Measurements from ENCODE around the gene PHACTR3.

DNA sequence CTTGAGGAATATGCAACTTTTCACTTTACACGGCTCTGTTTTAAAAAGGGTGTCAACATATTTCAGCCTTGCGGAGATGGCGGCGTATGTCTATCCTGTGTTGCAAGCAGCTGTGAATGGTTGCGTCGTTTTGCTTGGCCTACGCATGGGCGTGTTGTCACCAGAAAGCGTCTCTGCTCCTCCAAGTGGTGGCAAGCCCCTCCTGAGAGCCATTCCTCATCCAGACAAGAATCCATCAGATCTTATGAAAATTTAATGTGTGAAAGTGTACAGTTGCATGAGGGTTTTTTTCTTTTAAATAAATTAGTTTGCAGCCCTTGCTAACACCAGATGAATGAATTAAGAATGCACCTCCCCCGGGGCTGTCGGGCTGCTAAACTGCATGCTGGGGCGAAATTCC is 114.4 kb downstream of the PHACTR3 start:
- TF ChIP-seq, protein P1, sequence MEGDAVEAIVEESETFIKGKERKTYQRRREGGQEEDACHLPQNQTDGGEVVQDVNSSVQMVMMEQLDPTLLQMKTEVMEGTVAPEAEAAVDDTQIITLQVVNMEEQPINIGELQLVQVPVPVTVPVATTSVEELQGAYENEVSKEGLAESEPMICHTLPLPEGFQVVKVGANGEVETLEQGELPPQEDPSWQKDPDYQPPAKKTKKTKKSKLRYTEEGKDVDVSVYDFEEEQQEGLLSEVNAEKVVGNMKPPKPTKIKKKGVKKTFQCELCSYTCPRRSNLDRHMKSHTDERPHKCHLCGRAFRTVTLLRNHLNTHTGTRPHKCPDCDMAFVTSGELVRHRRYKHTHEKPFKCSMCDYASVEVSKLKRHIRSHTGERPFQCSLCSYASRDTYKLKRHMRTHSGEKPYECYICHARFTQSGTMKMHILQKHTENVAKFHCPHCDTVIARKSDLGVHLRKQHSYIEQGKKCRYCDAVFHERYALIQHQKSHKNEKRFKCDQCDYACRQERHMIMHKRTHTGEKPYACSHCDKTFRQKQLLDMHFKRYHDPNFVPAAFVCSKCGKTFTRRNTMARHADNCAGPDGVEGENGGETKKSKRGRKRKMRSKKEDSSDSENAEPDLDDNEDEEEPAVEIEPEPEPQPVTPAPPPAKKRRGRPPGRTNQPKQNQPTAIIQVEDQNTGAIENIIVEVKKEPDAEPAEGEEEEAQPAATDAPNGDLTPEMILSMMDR (IDR thresholded peaks at IDR 0.05) = no peak
- TF ChIP-seq POLR2A (IDR thresholded peaks at IDR 0.05) = no peak

All from right lobe of liver (tissue), 4 donors.